H1 (cell line): Measurements from ENCODE around the gene TNF. TPM values are rescaled to one million over a fixed set of nuclear protein-coding genes. Genes with fewer than 3 reads are reported as not detected.

ENCODE experiments used
- CBX5 ChIP-seq: fragments of 300-800, 300-1000 bp; sonication (generic); IDR thresholded peaks from 2 replicates; pipeline ENCODE4 v1.7.1; 2016; ENCODE audit warnings: antibody characterized with exemption, low read length, low read depth
- EP300 ChIP-seq, 2 experiments: IDR thresholded peaks; 1 replicate in 1 of 2; 2 replicates in 1 of 2; pipeline ENCODE4 v1.6.1; 2011 to 2012; ENCODE audit warnings: low read depth in 2 of 2, low read length in 2 of 2, mild to moderate bottlenecking in 2 of 2, borderline replicate concordance in 1 of 2, inconsistent platforms in 1 of 2, moderate library complexity in 1 of 2
- JUN ChIP-seq: IDR thresholded peaks from 2 replicates; pipeline ENCODE4 v1.6.1; 2011; ENCODE audit warnings: low read depth, mild to moderate bottlenecking, improper control_type of control experiment, low read length
- KDM4A ChIP-seq: IDR thresholded peaks from one replicate; pipeline ENCODE4 v1.7.1; 2012; ENCODE audit warnings: low read depth, mild to moderate bottlenecking, moderate library complexity, low read length, inconsistent platforms; ENCODE audit not compliant: severe bottlenecking
- NRF1 ChIP-seq: IDR thresholded peaks from 2 replicates; pipeline ENCODE4 v1.6.1; 2011; ENCODE audit warnings: mild to moderate bottlenecking, low read depth, low read length, improper control_type of control experiment
- polyA plus RNA-seq, 7 experiments: library from polyadenylated mRNA; depleted of rRNA in 3 of 7; stranded (reverse) in 5 of 7; unstranded in 2 of 7; fragments of >200 nt in 5 of 7; fragments of 200-250 nt in 2 of 7; gene quantifications; 1 replicate in 5 of 7; 2 replicates in 1 of 7; 4 replicates in 1 of 7; pipeline versions ENCODE4 v1.2.1 to v1.2.3, GENCODE V29; 2011 to 2013; ENCODE audit warnings: missing spikeins in 2 of 7, mixed read lengths in 2 of 7
- total RNA-seq: library from RNA; stranded (reverse); fragmentation: NEBNext Ultra II Directional; extraction: Animal tissue kit (Norgen Biotek cat#: 25700); gene quantifications from 2 replicates; pipeline ENCODE4 v1.2.1, GENCODE V29; 2021
- TF ChIP-seq, protein P1 (sequence below): fragments of 300-600 bp; sonication (generic); IDR thresholded peaks from 2 replicates; pipeline ENCODE4 v1.7.1; 2012; ENCODE audit warnings: low read length, moderate library complexity, mild to moderate bottlenecking, inconsistent platforms; ENCODE audit not compliant: insufficient replicate concordance

The TNF gene
- total and polyA plus RNA-seq, 2 of the 8 experiments (the other 6 are each of a cell fraction or from before 2014, with no cell fraction given) = not detected

GRCh38 chr6:31548544-31548873 lies 26.9 kb upstream of the TNF start (continued):
- TF ChIP-seq, protein P1, sequence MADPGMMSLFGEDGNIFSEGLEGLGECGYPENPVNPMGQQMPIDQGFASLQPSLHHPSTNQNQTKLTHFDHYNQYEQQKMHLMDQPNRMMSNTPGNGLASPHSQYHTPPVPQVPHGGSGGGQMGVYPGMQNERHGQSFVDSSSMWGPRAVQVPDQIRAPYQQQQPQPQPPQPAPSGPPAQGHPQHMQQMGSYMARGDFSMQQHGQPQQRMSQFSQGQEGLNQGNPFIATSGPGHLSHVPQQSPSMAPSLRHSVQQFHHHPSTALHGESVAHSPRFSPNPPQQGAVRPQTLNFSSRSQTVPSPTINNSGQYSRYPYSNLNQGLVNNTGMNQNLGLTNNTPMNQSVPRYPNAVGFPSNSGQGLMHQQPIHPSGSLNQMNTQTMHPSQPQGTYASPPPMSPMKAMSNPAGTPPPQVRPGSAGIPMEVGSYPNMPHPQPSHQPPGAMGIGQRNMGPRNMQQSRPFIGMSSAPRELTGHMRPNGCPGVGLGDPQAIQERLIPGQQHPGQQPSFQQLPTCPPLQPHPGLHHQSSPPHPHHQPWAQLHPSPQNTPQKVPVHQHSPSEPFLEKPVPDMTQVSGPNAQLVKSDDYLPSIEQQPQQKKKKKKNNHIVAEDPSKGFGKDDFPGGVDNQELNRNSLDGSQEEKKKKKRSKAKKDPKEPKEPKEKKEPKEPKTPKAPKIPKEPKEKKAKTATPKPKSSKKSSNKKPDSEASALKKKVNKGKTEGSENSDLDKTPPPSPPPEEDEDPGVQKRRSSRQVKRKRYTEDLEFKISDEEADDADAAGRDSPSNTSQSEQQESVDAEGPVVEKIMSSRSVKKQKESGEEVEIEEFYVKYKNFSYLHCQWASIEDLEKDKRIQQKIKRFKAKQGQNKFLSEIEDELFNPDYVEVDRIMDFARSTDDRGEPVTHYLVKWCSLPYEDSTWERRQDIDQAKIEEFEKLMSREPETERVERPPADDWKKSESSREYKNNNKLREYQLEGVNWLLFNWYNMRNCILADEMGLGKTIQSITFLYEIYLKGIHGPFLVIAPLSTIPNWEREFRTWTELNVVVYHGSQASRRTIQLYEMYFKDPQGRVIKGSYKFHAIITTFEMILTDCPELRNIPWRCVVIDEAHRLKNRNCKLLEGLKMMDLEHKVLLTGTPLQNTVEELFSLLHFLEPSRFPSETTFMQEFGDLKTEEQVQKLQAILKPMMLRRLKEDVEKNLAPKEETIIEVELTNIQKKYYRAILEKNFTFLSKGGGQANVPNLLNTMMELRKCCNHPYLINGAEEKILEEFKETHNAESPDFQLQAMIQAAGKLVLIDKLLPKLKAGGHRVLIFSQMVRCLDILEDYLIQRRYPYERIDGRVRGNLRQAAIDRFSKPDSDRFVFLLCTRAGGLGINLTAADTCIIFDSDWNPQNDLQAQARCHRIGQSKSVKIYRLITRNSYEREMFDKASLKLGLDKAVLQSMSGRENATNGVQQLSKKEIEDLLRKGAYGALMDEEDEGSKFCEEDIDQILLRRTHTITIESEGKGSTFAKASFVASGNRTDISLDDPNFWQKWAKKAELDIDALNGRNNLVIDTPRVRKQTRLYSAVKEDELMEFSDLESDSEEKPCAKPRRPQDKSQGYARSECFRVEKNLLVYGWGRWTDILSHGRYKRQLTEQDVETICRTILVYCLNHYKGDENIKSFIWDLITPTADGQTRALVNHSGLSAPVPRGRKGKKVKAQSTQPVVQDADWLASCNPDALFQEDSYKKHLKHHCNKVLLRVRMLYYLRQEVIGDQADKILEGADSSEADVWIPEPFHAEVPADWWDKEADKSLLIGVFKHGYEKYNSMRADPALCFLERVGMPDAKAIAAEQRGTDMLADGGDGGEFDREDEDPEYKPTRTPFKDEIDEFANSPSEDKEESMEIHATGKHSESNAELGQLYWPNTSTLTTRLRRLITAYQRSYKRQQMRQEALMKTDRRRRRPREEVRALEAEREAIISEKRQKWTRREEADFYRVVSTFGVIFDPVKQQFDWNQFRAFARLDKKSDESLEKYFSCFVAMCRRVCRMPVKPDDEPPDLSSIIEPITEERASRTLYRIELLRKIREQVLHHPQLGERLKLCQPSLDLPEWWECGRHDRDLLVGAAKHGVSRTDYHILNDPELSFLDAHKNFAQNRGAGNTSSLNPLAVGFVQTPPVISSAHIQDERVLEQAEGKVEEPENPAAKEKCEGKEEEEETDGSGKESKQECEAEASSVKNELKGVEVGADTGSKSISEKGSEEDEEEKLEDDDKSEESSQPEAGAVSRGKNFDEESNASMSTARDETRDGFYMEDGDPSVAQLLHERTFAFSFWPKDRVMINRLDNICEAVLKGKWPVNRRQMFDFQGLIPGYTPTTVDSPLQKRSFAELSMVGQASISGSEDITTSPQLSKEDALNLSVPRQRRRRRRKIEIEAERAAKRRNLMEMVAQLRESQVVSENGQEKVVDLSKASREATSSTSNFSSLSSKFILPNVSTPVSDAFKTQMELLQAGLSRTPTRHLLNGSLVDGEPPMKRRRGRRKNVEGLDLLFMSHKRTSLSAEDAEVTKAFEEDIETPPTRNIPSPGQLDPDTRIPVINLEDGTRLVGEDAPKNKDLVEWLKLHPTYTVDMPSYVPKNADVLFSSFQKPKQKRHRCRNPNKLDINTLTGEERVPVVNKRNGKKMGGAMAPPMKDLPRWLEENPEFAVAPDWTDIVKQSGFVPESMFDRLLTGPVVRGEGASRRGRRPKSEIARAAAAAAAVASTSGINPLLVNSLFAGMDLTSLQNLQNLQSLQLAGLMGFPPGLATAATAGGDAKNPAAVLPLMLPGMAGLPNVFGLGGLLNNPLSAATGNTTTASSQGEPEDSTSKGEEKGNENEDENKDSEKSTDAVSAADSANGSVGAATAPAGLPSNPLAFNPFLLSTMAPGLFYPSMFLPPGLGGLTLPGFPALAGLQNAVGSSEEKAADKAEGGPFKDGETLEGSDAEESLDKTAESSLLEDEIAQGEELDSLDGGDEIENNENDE = no peak
- TF ChIP-seq NRF1 = no peak
- no peak for TF ChIP-seq JUN
- no peak for TF ChIP-seq EP300 (IDR thresholded peaks at IDR 0.05; ENCODE audit: borderline replicate concordance in 1 of 2, low read depth in 2 of 2, low read length in 2 of 2)
- TF ChIP-seq CBX5 = no peak
- TF ChIP-seq KDM4A = no peak
